Activated naive CD4-positive, alpha-beta T cell treated with anti-CD3 and anti-CD28 coated beads, Interleukin-2, amount 50 U/mL, for 72 hours (primary cell): ENCODE results near the gene GARRE1. TPM values are rescaled to one million over a fixed set of nuclear protein-coding genes. Genes with fewer than 3 reads are reported as not detected.
"Not testable (repeated sequence)": the region's sequence is repeated elsewhere in the genome, so short reads cannot be mapped to it uniquely, and the experiment has no call there.

Source experiments
- ATAC-seq, 2 donors: fragments of 150-1000 bp; cut with Tn5 transposase; 2 replicates each; pipeline ENCODE4 v1.10.0; 2021; ENCODE audit warnings: mild to moderate bottlenecking in 2 of 2, moderate library complexity in 2 of 2
- DNase-seq, 2 donors: peaks; one replicate each; pipeline ENCODE4 v3.0.0; 2021 to 2022; ENCODE audit warnings: low spot score in 2 of 2
- H3K27ac Mint-ChIP-seq, 2 donors: one replicate each; pipeline ENCODE4 v1.8.0; 2022; ENCODE audit warnings: mild to moderate bottlenecking in 2 of 2, mixed read lengths in 2 of 2
- H3K36me3 Mint-ChIP-seq, 2 donors: one replicate each; pipeline ENCODE4 v1.8.0; 2022; ENCODE audit warnings: mixed read lengths in 2 of 2
- H3K9me3 Mint-ChIP-seq, 2 donors: one replicate each; pipeline ENCODE4 v1.8.0; 2022; ENCODE audit warnings: mixed read lengths in 2 of 2
- total RNA-seq, 2 donors: library from RNA; stranded (reverse); gene quantifications; one replicate each; pipeline ENCODE4 v1.2.3, GENCODE V29; 2022

GARRE1 gene
- total RNA-seq, 2 donors from 2014 or later = 11.7 to 15.0 TPM

DNA sequence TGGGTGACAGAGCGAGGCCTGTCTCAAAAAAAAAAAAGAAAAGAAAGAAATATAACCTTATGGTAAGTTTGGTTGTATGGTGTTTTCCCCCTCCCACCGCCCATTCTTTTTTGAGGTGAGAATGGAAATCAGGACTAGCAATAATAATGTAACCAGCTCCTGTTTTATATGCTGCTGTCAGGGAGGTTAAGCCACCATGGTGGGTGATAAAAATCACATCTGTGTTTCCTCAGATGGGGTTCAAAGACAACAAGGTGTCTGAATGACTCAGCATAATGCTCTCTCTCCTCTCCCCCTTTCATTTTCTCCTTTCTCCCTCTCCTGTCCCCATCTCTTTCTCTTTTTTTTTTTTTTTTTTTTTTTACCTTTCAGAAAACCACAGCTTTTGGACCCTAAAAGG is 28.3 kb upstream of the GARRE1 start:
- DNase-seq (peak in 1 of 2 donors; percentile 10), ATAC-seq (peak; percentile 70 to 81)
- H3K27ac Mint-ChIP-seq = peak overlapping the region; percentile 66 to 76
- H3K36me3 Mint-ChIP-seq = peaks cover 26 to 52% of the 10 kb centered on the region in 2 donors
- H3K9me3 Mint-ChIP-seq = no peaks in the 10 kb centered on the region

DNA sequence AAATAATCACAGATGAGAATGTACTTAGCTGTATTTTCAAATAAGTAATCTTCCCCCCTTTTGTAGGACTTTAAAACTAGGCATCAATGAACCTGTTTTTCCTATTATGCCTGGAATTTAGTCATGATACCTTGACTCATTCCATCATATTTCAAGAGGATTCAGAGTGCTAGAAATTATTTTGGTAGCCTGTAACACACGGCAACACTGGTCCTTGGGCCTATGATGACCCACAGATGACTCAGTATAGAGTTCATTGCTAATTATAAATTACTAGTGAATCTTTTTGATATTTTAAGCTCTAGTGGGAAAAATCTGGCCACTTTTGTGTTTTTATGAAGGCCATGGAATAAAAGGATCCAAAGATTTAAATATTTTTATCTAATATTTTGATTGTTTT is 26.0 kb upstream of the GARRE1 start:
- no peak overlapping the region for H3K27ac Mint-ChIP-seq
- ATAC-seq = no peak
- no peaks in the 10 kb centered on the region for H3K9me3 Mint-ChIP-seq
- peaks cover 21 to 38% of the 10 kb centered on the region in 2 donors for H3K36me3 Mint-ChIP-seq
- no peak for DNase-seq

GRCh38 chr19:34228762-34229161 is 25.6 kb upstream of the GARRE1 start:
- peaks cover 18 to 34% of the 10 kb centered on the region in 2 donors for H3K36me3 Mint-ChIP-seq
- H3K9me3 Mint-ChIP-seq = no peaks in the 10 kb centered on the region
- DNase-seq (no peak), ATAC-seq (no peak)
- H3K27ac Mint-ChIP-seq = no peak overlapping the region

DNA sequence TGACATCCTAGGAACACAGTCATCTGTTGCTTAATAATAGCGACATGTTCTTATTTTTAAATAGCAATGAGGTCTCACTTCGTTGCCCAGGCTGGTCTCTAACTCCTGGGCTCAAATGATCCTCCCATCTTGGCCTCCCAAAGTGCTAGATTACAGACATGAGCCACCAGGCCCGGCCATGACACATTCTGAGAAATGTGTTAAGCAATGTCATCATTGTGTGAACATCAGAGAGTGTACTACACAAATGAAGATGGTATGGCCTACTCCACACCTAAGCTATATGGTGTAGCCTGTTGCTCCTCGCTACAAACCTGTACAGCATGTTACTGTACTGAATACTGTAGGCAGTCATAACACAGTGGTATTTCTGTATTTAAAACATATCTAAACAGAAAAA is 24.6 kb upstream of the GARRE1 start:
- Mint-ChIP-seq H3K9me3 (no peaks in the 10 kb centered on the region), H3K36me3 (peaks cover 16 to 30% of the 10 kb centered on the region in 2 donors), H3K27ac (peak overlapping the region; percentile 16 to 90)
- ATAC-seq = peak in 1 of 2 donors; percentile 38
- no peak for DNase-seq

DNA sequence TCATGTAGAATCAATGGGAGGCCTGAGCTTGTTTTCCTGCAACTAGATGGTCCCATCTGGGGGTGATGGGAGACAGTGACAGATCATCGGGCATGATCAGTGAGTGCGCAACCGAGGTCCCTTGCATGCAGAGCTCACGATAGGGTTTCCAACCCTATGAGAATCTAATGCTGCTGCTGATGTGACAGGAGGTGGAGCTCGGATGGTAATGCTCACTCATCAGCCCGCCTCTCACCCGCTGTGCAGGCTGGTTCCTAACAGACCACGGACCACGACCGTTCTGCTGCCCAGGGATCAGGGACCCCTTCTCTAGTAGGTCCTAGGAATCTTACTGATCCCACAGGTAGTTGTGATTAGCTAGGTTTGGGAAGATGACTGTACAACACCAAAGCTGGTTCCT is 23.5 kb upstream of the GARRE1 start:
- peaks cover 11 to 25% of the 10 kb centered on the region in 2 donors for H3K36me3 Mint-ChIP-seq
- DNase-seq (no peak), ATAC-seq (no peak)
- H3K27ac Mint-ChIP-seq = peak overlapping the region in 1 of 2 donors; percentile 21
- no peaks in the 10 kb centered on the region for H3K9me3 Mint-ChIP-seq

DNA sequence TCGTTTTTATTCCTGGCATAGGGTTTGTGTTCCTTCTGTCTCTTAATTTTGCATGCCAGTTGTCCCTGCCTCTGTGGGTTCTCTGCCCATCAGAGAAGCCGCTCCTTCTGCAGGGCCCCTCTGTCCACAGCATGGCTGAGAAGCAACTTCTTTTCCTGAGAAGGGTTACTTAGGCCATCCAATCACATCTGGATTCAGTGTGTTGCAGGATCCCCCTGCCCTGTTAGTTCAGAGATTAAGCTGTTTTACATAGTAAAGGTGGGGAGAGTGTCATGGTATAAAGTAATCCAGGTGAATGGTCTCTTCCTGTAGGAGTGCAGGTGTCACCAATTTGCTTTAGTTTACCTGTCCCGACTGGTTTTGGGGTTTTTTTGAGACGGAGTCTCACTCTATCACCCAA is 22.9 kb upstream of the GARRE1 start:
- Mint-ChIP-seq H3K9me3 (no peaks in the 10 kb centered on the region), H3K36me3 (peaks cover 11 to 25% of the 10 kb centered on the region in 2 donors), H3K27ac (peak overlapping the region; percentile 10 to 21)
- no peak for DNase-seq
- no peak for ATAC-seq

DNA sequence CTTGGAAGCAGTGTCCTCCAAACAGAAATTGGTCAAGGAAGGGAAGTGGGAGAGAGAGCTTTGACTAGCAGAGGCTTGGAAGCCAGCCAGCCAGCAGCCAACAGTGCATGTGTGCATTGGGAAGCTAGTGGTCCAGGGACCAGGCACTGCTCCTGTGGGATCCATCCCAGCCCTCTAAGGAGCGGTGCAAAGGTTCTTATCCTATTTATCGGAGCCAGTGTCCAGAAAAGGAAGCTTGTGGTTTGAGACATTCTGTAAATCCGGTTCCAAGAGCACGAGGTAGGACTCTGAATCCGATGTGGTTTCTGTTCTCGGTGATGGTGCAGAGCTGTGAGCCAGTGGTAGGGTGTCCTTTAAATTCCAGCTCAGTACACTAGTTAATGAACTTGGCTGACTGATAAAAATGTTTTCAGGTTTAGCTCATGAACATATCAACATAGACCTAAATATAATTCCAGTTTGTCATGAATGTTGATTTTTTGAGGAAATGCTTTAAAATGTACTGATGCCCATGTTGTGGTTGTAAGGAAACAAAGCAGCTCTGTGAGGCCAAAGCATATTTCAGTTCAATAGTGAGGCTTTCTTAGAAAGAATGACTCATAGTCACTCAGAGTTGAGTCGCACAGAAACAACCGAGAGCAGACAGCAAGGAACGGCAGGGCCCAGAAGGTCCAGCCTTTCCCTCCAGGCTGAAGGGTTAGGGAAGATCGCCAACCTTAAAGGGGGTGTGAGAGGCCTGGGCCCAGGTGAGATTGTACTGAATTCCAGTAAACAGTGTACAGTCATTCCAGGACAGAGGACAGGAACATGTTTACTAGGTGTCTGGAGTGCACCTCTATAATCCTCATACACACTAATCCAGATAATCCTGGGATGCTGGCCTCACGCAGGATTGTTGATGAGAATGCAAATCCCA is 21.5 kb upstream of the GARRE1 start:
- Mint-ChIP-seq H3K9me3 (no peaks in the 10 kb centered on the region), H3K27ac (peak overlapping the region; percentile 72 to 74), H3K36me3 (peaks cover 6 to 15% of the 10 kb centered on the region in 2 donors)
- DNase-seq = peak in 1 of 2 donors; percentile 20
- peak; percentile 85 to 88 for ATAC-seq

DNA sequence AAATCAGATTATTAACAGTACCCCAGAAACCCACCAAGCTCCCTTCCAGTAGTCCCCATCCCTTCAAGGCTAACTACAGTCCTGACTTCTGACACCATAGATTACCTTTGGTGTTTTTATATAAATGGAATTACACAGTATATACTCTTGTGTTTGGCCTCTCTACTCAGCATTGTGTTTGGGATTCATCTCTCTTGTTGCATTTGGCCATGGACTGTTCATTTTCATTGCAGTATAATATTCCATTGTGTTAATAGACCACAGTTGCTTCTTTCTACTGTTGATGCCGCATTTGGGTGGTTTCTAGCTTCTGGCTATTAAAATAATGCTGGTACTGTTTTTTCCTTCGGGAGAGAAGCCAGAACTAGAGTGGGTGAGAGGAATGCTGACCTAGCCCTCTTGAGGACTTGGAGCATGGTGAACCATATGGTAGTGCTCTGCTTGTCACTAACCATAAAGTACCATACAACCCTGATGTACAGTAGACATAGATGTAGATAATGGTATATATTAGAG is 18.9 kb upstream of the GARRE1 start:
- ATAC-seq (no peak), DNase-seq (no peak)
- peak overlapping the region in 1 of 2 donors; percentile 73 for H3K27ac Mint-ChIP-seq
- H3K36me3 Mint-ChIP-seq = no peaks in the 10 kb centered on the region
- no peaks in the 10 kb centered on the region for H3K9me3 Mint-ChIP-seq

GRCh38 chr19:34236035-34236987 is 18.0 kb upstream of the GARRE1 start:
- DNase-seq = no peak
- H3K9me3 Mint-ChIP-seq = no peaks in the 10 kb centered on the region
- H3K27ac Mint-ChIP-seq = peak overlapping the region in 1 of 2 donors; percentile 37
- no peaks in the 10 kb centered on the region for H3K36me3 Mint-ChIP-seq
- ATAC-seq = no peak

GRCh38 chr19:34237283-34237682 is 17.1 kb upstream of the GARRE1 start:
- ATAC-seq (no peak), DNase-seq (no peak)
- no peaks in the 10 kb centered on the region for H3K9me3 Mint-ChIP-seq
- no peak overlapping the region for H3K27ac Mint-ChIP-seq
- no peaks in the 10 kb centered on the region for H3K36me3 Mint-ChIP-seq

DNA sequence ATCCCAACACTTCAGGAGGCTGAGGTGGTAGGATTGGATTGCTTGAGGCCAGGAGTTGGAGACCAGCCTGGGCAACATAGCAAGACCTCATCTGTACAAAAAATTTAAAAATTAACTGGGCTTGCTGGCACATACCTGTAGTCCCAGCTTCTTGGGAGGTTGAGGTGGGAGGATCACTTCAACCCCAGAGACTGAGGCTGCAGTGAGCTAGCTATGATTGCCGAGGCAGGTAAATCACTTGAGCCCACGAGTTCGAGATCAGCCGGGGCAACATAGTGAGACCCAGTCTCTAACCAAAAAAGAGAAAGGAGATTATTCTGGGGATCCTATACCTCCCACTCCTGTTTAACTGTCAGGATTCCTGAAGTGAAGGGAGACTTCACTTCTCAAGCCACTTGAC is 16.4 kb upstream of the GARRE1 start:
- Mint-ChIP-seq H3K27ac (peak overlapping the region in 1 of 2 donors; percentile 20), H3K9me3 (no peaks in the 10 kb centered on the region), H3K36me3 (no peaks in the 10 kb centered on the region)
- DNase-seq (no peak), ATAC-seq (no peak)

GRCh38 chr19:34241513-34242337 is 12.6 kb upstream of the GARRE1 start:
- ATAC-seq (peak in 1 of 2 donors; percentile 46), DNase-seq (peak in 1 of 2 donors; percentile 20)
- Mint-ChIP-seq H3K9me3 (no peaks in the 10 kb centered on the region), H3K27ac (peak overlapping the region in 1 of 2 donors; percentile 53), H3K36me3 (no peaks in the 10 kb centered on the region)

- DNase-seq, H3K36me3 Mint-ChIP-seq, H3K9me3 Mint-ChIP-seq: not testable (repeated sequence)
- H3K27ac Mint-ChIP-seq = peak overlapping the region in 1 of 2 donors; percentile 8
- peak; percentile 55 to 61 for ATAC-seq
These were observed 11.0 kb upstream of the GARRE1 start for GRCh38 chr19:34243138-34243875.

- DNase-seq (no peak), ATAC-seq (peak in 1 of 2 donors; percentile 20)
- Mint-ChIP-seq H3K27ac (no peak overlapping the region), H3K36me3 (no peaks in the 10 kb centered on the region), H3K9me3 (no peaks in the 10 kb centered on the region)
These were observed 10.3 kb upstream of the GARRE1 start for GRCh38 chr19:34243876-34244578.
